DMS53 treated with DMSO at 0.1 percent for 48 hours (cell line): ENCODE results near the gene GPC6.
"Not testable (repeated sequence)": the region's sequence is repeated elsewhere in the genome, so short reads cannot be mapped to it uniquely, and the experiment has no call there.

Source experiments
- DNase-seq: peaks from one replicate; lab custom pipeline; 2025; ENCODE audit not compliant: unreplicated experiment; lab: John Stamatoyannopoulos, UW

GPC6 gene

GRCh38 chr13:93226623-93227279 lies at the start of gene GPC6:
TSS of gene GPC6 (plus strand) at chr13:93226807.
- no peak for DNase-seq

GRCh38 chr13:93180356-93180969 lies 46.1 kb upstream of the GPC6 start:
- DNase-seq = no peak

- no peak for DNase-seq
These were observed 44.2 kb upstream of the GPC6 start for GRCh38 chr13:93182406-93182805.

GRCh38 chr13:93183302-93183701 lies 43.3 kb upstream of the GPC6 start:
- DNase-seq = no peak

- DNase-seq = no peak
These were observed 36.6 kb upstream of the GPC6 start for GRCh38 chr13:93190006-93190405.

GRCh38 chr13:93193682-93194081 lies 32.9 kb upstream of the GPC6 start:
- DNase-seq = no peak

GRCh38 chr13:93199856-93200255 lies 26.8 kb upstream of the GPC6 start:
- DNase-seq = no peak

GRCh38 chr13:93200626-93201025 lies 26.0 kb upstream of the GPC6 start:
- no peak for DNase-seq

- no peak for DNase-seq
These were observed 24.5 kb upstream of the GPC6 start for GRCh38 chr13:93201992-93202558.

- not testable (repeated sequence) for DNase-seq
These were observed 19.7 kb upstream of the GPC6 start for GRCh38 chr13:93206778-93207392.

GRCh38 chr13:93216122-93216521 lies 10.5 kb upstream of the GPC6 start:
- DNase-seq = no peak

GRCh38 chr13:93217721-93218261 lies 8.8 kb upstream of the GPC6 start:
- no peak for DNase-seq

- no peak for DNase-seq
These were observed 8.0 kb upstream of the GPC6 start for GRCh38 chr13:93218583-93218982.

GRCh38 chr13:93220073-93220472 lies 6.5 kb upstream of the GPC6 start:
- DNase-seq = no peak

- no peak for DNase-seq
These were observed 3.6 kb upstream of the GPC6 start for GRCh38 chr13:93222976-93223375.

GRCh38 chr13:93224535-93224934 lies 2.1 kb upstream of the GPC6 start:
- no peak for DNase-seq

GRCh38 chr13:93225610-93226009 lies 997 bp upstream of the GPC6 start:
- DNase-seq = no peak

GRCh38 chr13:93226065-93226622 lies 463 bp upstream of the GPC6 start:
- DNase-seq = no peak

GRCh38 chr13:93227280-93227877 lies 772 bp downstream of the GPC6 start:
- no peak for DNase-seq

GRCh38 chr13:93227878-93228642 lies 1.5 kb downstream of the GPC6 start:
- peak; percentile 14 for DNase-seq

GRCh38 chr13:93228643-93228937 lies 2.0 kb downstream of the GPC6 start:
- no peak for DNase-seq
